DMS53 (cell line): Measurements from ENCODE around the gene DHRS2.

Experiments
- DNase-seq: peaks from one replicate; lab custom pipeline; 2025; lab: John Stamatoyannopoulos, UW

The DHRS2 gene

DNA sequence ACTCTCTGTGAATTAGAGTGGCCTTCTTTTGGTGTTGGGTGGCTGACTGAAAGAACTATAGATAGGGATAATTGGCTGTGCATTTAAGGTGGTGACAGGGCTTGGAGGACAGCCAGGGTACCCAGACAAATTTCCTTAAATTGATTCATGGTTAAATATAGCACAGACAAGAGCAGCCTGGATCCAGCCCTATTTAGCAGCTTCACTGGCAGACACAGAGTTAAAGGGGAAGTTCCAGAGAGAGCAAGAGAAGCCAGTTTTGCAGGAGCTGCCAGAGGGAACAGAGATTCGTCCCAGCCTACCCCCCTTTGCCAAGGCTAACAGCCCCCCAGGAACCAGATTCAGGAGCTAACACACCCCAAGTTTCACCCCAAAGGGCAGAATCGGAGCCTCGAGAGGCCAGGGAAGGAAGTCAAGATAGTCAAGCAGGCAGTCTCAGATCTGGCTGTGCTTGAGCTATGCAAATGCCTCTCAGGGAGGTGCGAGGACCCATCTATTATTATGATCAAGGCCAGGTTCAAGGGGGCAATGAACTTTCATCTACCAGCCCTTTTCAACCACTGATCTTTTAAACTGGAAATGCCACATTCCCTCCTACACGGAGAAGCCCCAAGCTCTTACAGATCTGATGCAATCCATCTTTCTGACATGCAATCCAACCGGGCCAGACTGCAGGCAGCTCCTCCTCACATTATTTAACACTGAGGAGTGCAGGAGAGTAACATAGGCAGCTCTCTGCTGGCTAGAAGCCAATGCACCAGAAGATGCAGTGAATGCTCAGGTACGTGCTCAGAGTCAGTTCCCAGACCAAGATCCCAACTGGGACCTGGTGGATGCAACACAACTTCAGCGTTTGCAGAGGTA lies 58.2 kb downstream of the DHRS2 start:
- DNase-seq, result peak; percentile 49
